ENCODE measurements around the gene PDGFRB.

Gene PDGFRB

GRCh38 chr5:150140830-150141229 lies 14.8 kb downstream of the PDGFRB start:
- H3K9ac ChIP-seq, result no peak overlapping the region
- H3K4me1 ChIP-seq, result no peaks in the 10 kb centered on the region
- no peaks in the 10 kb centered on the region for H3K9me3 ChIP-seq (ENCODE audit: control insufficient read depth, low read length)
- no peaks in the 10 kb centered on the region for H3K36me3 ChIP-seq (ENCODE audit: control insufficient read depth, insufficient read depth, low read length)
- H3K4me3 ChIP-seq (ENCODE audit: low read depth, low read length), result no peak overlapping the region
- H2AFZ ChIP-seq, result no peak overlapping the region
- no peak overlapping the region for H3K4me2 ChIP-seq (ENCODE audit: low read length)
- H3K27me3 ChIP-seq (ENCODE audit: control insufficient read depth, insufficient read depth, low read length), result no peaks in the 10 kb centered on the region
- peak overlapping the region; percentile 18 for H3K27ac ChIP-seq
- TF ChIP-seq CTCF (IDR thresholded peaks at IDR 0.05), result no peak
- no peaks in the 10 kb centered on the region for H3K79me2 ChIP-seq

GRCh38 chr5:150139334-150139733 lies 16.3 kb downstream of the PDGFRB start:
- Histone ChIP-seq H3K4me2 (ENCODE audit: low read length) (no peak overlapping the region), H2AFZ (no peak overlapping the region), H3K79me2 (no peaks in the 10 kb centered on the region), H3K4me1 (no peaks in the 10 kb centered on the region), H3K4me3 (ENCODE audit: low read depth, low read length) (no peak overlapping the region), H3K27ac (no peak overlapping the region), H3K36me3 (ENCODE audit: control insufficient read depth, insufficient read depth, low read length) (no peaks in the 10 kb centered on the region), H3K9me3 (ENCODE audit: control insufficient read depth, low read length) (no peaks in the 10 kb centered on the region), H3K27me3 (ENCODE audit: control insufficient read depth, insufficient read depth, low read length) (no peaks in the 10 kb centered on the region), H3K9ac (no peak overlapping the region)
- no peak for TF ChIP-seq CTCF (IDR thresholded peaks at IDR 0.05)

DNA sequence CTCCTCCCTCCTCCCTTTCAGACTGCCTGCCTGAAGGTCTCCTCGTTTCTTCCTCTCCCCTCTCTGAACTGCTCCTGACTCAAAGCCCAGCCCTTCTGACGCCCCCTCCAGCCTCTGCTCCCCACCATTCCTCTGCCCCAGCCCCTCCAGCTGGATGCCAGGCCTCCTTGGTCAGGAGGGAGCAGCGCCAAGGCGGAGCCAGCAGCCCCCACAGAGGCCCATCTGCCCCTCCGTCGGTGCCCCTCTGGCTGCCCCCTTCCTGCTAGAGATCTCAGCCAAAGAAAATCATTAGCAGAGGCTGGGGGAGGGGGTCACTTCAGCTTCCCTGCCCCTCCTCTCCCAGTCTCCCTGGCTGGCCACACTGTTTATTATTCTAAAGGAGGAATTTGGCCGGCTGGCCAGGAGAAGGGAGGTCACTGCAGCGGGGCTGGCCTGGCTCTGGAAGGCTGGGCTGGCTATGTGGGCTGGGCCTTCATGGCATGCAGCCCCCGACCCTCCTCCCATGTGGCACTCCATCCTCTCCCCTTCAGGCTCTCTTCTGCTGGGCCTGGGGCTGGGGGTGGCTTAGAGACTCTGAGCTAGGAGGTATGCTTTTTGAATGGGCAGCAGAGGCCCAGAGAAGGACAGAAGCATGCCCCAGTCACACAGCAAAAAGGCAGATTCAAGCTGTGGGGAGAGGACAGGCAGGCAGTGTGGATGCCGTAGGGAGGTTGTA lies 16.9 kb downstream of the PDGFRB start:
- H3K4me1 ChIP-seq, result no peaks in the 10 kb centered on the region
- no peak for TF ChIP-seq CTCF (IDR thresholded peaks at IDR 0.05)

DNA sequence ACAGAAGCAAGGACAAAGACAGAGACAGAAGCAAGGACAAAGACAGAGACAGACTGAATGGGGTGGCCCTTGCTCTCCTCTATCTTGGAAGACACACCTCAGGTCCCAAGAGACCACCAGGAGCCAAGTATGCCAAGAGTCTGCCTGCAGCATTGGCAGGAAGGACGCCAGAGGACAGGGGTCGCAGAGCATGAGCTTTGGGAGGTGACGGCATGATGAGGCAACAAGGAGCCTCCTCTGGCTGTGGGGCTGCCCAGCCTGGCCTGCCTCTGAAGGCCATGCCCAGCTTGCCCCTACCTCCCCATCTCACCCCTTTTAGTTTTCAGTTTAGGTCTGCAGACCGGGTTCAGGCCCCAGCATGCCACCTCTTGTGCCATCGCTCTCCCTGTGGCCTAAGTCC lies 17.6 kb downstream of the PDGFRB start:
- Histone ChIP-seq H3K36me3 (ENCODE audit: control insufficient read depth, insufficient read depth, low read length) (no peaks in the 10 kb centered on the region), H3K4me3 (ENCODE audit: low read depth, low read length) (no peak overlapping the region), H2AFZ (no peak overlapping the region), H3K9me3 (ENCODE audit: control insufficient read depth, low read length) (no peaks in the 10 kb centered on the region), H3K9ac (no peak overlapping the region), H3K27me3 (ENCODE audit: control insufficient read depth, insufficient read depth, low read length) (no peaks in the 10 kb centered on the region), H3K4me1 (no peaks in the 10 kb centered on the region), H3K4me2 (ENCODE audit: low read length) (no peak overlapping the region), H3K27ac (no peak overlapping the region), H3K79me2 (no peaks in the 10 kb centered on the region)
- TF ChIP-seq CTCF (IDR thresholded peaks at IDR 0.05), result no peak

More for the DNA sequence above, 16.9 kb downstream of the PDGFRB start:
- H3K79me2 ChIP-seq, result no peaks in the 10 kb centered on the region
- no peak overlapping the region for H3K4me3 ChIP-seq (ENCODE audit: low read depth, low read length)
- H3K27me3 ChIP-seq (ENCODE audit: control insufficient read depth, insufficient read depth, low read length), result no peaks in the 10 kb centered on the region
- H3K9ac ChIP-seq, result no peak overlapping the region
- H3K9me3 ChIP-seq (ENCODE audit: control insufficient read depth, low read length), result no peaks in the 10 kb centered on the region
- no peaks in the 10 kb centered on the region for H3K36me3 ChIP-seq (ENCODE audit: control insufficient read depth, insufficient read depth, low read length)
- H3K27ac ChIP-seq, result peak overlapping the region; percentile 7
- H2AFZ ChIP-seq, result no peak overlapping the region
- H3K4me2 ChIP-seq (ENCODE audit: low read length), result no peak overlapping the region

All from parathyroid adenoma (tissue), 2 donors.